Stimulated activated CD4-positive, alpha-beta T cell treated with anti-CD3 and anti-CD28 coated beads, Interleukin-1b, Interleukin-23, amount 100 ng/mL, for 24 hours (primary cell): Measurements from ENCODE around the gene SORCS2.

Experiments used
- DNase-seq, 4 experiments: peaks; one replicate each; pipeline ENCODE4 v3.0.0-alpha.2; 2020; ENCODE audit warnings: low read depth in 4 of 4, low spot score in 1 of 4

The SORCS2 gene

DNA sequence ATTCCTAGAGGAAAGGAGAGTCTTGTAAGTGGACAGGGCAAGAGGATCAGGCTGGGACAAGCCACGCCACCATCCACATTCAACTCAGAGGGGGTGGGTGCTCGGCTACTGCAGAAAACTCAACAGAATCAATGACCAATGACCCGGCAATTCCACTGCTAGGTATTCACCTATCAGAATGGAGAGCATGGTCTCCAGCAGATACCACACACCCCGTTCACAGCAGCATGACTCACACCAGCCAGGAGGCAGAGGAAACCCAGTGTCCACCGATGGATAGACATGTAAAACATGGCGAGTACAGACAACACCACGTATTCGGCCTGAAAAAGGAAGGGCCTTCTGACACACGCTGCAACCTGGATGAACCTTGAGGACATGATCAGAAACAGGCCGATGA lies 571.5 kb downstream of the SORCS2 start:
- DNase-seq: no peak

- no peak for DNase-seq
Measured at GRCh38 chr4:7764466-7764865, 572.1 kb downstream of the SORCS2 start.

DNA sequence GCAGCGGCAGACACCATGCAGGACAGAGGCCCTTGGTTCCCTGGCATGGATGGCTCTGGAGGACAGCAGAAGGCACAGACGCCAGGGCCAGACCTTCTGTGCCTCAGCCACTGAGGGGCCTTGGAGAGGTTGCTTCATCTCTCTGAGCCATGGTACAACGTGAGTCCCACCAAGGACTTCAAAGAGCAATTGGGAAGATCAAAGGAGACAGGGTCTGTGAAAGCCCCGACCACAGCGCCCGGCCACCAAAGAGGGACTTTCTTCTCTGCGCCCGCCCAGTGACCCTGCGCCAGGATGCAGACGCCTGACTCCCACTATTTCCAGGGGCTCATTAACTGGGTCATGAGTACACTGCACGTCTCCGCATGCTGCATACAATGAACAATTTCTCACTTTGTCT lies 573.3 kb downstream of the SORCS2 start:
- DNase-seq: no peak

GRCh38 chr4:7766086-7766485 lies 573.7 kb downstream of the SORCS2 start:
- DNase-seq: no peak

- no peak for DNase-seq
Measured at GRCh38 chr4:7766661-7767345, 574.5 kb downstream of the SORCS2 start.

DNA sequence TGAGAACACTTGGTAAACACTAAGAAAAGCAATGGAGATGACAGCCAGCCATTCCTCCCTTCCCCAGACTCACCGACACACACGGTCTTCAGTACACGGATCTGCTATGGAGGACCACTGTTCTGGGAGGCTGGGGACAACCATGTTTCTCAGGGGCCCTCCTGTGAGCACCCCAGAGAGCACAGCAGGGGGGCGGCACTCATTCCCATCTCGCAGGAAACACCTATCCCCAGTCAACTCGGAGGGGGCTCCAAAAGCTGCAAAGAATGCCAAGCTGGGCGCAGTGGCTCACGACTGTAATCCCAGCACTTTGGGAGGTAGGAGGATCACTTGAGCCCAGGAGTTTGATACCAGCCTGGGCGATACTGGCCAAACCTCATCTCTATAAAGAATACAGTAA lies 575.2 kb downstream of the SORCS2 start:
- no peak for DNase-seq

- no peak for DNase-seq
Measured at GRCh38 chr4:7767966-7768365, 575.6 kb downstream of the SORCS2 start.

DNA sequence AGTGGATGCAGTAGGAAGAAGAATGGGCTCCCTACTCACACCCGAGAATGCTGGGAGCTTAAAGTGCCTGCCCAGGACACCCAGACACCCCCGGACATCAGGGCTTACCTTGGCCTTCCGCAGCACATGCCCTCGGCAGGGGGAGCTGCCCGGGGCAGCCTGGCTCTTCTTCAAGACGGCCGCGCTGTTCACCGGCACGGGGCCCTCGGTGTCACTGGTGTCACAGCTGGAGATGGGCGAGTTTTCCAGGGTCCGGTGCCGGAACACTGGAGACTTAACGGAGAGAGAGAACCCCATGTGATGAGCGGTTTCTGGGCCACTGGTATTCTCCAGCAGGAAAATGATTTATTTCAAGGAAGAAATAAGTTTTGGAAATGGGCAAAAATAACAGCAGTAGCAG lies 576.4 kb downstream of the SORCS2 start:
- DNase-seq: no peak

DNA sequence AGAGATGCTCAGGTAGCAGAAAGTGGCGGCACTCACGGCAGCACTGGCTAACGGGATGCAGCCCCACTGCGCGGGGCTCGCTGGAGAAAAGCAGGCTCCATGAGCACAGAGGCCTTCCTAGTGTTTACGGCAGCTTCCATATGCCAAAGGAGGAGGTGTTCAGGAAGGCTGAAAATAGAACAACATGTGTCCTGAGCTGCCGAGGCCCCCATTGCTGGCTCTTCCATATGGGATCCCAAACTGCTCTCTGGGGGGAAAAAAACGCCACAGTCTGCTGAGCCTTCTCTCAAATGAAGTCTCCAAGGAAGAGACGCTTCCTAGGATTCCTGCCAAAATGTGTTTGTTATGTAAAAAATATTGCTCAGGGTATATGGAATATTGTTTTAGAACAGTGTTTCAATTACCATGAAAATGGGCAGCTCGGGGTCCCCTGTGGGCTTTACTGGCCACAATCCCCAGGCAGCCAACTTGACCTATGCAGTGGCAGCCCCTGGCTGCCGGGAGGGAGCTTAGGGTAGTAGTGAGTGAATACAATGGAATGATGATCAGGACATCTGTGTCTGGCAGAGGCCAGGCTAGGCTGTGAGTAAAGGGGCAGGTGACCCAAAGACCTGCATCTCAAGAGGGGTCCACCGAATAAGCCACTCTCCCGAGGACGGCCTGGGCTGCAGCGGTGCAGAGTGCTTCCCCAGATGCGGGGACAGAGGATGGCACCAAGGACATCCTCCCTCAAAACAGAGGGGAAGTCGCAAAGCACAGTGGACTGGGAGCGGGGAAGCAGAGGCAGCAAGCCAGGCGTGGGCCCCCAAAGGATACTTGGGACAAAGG lies 577.3 kb downstream of the SORCS2 start:
- no peak for DNase-seq

DNA sequence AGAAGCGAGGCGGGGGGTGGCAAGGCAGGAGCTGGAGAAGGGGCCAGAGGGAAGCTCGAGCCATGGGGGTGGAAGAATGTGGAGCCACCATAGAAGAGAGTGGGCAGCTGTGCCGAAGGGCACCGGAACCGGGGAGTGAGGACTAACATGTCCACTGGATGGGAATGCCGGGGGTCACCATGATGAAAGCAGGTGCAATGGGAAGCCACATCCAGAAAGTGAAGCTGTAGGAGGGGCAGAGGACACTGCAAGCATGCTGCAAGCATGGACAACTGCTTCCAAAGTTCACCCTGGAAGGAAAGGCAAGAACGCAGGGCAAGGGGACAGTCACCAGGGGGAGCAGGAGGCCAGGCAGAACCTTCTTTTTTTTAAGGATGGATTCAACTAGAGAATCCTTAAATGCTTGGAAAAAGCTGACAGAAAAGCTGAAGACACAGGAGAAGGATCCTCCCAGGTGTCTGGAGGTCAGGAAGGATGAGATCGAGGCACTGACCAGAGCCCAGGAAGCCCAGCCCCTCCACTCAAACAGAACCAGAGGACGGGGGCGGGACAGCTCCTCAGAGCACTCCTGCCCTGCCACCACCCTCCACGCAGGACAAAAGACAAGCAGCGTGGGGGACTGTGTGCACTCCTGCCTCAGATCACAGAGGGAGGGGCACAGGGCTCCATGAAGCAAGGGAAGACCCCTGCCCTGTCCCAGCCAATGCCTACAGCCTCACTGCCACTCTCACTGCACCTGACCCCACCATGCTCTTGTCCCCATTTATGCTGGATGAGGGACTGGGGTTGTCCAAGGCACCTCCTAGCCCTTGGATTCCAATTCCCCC lies 578.1 kb downstream of the SORCS2 start:
- DNase-seq: no peak

DNA sequence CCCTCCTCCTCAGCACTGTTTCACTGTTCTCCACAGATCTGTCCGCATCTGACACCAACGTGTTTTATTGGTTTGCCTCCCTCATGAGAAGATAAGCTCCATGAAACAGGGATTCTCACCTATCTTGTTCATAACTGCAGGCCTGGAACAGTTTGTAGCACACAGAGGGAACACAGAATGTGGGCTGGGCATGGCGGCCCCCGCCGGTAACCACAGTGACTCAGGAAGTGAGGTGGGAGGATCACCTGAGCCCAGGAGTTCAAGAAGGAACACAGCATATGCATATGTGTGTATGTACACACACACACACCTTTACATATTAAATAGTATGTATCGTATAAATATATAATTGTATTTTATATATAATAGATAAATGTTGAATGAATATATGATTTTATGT lies 578.7 kb downstream of the SORCS2 start:
- DNase-seq: peak in 2 of 4 experiments; percentile 14 to 30

- DNase-seq: no peak
Measured at GRCh38 chr4:7771541-7772507, 579.5 kb downstream of the SORCS2 start.

DNA sequence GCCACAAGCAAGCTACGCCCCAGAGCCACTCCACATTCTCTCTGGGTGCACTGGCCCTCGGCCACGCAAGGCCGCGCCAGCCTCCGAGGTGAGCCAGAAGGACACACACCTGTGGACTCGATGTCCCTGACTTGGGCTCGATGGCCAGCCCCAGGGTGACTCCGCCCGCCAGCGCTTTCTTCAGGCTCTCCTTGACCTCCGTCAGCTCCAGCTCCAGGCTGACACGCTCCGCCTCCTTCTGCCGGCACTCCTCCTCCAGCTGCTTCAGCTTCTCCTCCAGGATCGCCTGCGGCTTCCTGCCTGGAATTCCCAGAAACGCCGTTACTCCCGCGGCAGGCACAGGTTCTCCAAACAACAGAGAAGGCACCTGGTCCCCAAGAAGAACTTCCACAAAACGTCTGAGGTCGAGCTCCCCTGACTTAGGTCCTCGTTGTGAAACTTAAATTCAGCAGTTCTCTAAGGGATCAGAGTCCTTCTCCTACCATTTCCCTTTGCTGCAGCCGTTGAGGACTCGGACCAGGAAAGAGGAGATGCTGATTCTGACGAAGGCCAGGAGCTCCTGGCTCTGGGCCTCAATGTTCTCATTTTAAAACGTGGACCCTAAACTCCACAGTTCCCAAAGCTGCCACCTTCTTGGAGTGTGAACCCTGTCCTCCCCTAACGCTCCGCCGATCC lies 580.5 kb downstream of the SORCS2 start:
- DNase-seq: no peak

DNA sequence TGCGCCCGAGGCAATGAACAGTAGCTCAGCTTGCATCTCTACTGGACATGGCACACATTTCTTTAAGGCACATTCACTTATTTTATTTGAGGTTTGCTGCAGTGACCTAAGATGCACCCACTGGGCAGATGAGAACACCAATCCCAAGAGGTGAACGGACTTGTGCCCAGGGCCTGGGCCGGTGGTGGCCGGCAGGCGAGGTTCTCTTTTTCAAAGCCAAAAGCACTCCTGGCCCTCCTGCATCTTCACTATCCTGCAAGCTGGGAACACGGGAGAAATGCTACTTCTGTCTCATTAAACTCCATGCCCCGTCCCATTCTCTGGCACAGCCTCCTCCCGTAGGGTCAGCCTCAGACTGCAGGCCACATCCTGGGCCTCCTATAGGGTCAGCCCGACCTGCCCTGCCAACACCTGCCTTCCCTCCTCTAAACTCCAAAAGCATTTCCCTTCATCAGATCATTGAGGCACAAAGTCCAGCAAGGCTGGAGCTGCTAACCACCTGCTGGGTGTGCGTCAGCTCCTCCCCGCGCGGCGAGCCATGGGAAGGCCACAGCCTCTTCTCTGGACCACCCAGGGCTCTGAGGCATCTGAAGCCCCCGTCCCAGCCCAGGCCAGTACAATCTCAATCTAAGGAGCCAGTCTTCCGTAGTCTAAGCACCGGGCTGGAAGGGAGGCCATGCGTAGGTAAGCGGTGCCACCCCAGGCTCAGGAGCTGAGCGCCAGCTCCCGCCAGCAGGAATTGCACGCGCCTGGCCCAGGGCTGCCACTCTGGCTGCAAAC lies 581.3 kb downstream of the SORCS2 start:
- DNase-seq: no peak

GRCh38 chr4:7774301-7775294 lies 582.3 kb downstream of the SORCS2 start:
- no peak for DNase-seq

DNA sequence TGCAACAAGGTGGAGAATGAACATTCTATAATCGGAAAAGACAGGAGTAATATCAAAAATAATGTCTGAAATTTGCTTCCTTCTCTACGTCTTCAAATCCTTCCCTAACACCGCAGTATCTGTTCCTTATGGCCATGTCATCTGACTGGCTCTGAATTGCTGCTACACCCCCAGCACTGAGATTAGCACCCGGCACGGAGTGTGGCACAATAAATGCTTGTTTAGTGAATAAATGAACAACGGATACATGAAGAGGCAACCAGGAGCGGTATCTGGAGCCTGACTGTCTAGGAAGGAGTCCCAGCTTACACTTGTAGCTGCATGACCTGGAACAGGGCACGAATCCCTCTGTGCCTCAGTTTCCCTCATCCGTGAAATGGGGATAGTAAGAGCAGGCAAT lies 583.1 kb downstream of the SORCS2 start:
- DNase-seq: no peak

DNA sequence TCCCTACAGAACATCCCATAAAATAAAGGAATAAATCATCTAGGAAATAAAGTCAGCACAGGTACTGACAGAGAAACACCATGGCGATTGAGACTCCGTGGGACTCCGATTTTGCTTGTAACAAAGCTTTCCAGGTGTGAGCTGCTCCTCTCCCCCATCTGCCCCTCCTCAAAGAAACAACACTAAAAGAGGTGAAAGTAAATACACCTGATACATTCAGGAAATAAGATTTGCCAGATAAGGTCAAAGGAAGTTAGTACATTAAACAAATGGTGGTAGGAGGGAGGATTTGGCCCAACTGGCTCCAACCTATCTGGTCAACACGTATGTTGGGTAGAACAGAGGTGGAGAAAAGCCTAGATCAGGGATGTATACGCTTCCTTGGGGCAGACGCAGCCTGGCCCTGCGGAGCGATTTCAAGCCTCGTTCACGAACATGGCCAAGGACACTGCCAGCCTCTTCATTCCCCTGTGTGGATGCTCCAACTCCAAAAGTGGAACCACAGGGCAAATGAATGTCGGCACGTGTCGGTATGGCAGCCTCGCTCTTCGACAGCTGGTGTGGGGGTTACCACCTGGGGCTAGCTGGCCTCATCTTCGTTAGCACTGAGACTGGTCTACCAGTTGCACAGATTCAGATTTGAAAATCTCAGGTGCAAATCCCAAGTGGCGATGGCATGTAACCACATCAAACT lies 584.8 kb downstream of the SORCS2 start:
- DNase-seq: no peak
